ENCODE results near the gene MLXIP. TPM values are rescaled to one million over a fixed set of nuclear protein-coding genes. Genes with fewer than 3 reads are reported as not detected.

Gene MLXIP
- total RNA-seq, 4 donors from 2014 or later, result 19.8 to 37.1 (median 21.4) TPM

GRCh38 chr12:122189626-122190475 lies 111.3 kb downstream of the MLXIP start:
- no peak for TF ChIP-seq CTCF (IDR thresholded peaks at IDR 0.05; ENCODE audit: low read depth)

GRCh38 chr12:122190842-122191668 lies 112.5 kb downstream of the MLXIP start:
- no peak for TF ChIP-seq CTCF (IDR thresholded peaks at IDR 0.05; ENCODE audit: low read depth)

- TF ChIP-seq CTCF (IDR thresholded peaks at IDR 0.05; ENCODE audit: low read depth), result no peak
Observed at GRCh38 chr12:122192441-122192840, 113.9 kb downstream of the MLXIP start.

- no peak for TF ChIP-seq CTCF (IDR thresholded peaks at IDR 0.05; ENCODE audit: low read depth)
Observed at GRCh38 chr12:122194804-122195203, 116.2 kb downstream of the MLXIP start.

GRCh38 chr12:122195405-122195804 lies 116.8 kb downstream of the MLXIP start:
- no peak for TF ChIP-seq CTCF (IDR thresholded peaks at IDR 0.05; ENCODE audit: low read depth)

Other genes with a start within 250 kb of the MLXIP start
- gene HPD, start 219.9 kb upstream of the MLXIP start, total RNA-seq, result under 1 TPM; 0.34 to 0.94 (median 0.74) TPM
- gene PSMD9, start 190.0 kb upstream of the MLXIP start, total RNA-seq, result 10 to 100 TPM; 31.1 to 92.7 (median 61.1) TPM
- 10 to 100 TPM in 2 of 4 donors, 1 to 10 TPM in 2; 4.6 to 18.5 (median 9.6) TPM for gene CFAP251, start 160.2 kb upstream of the MLXIP start, total RNA-seq
- 1 to 10 TPM; 2.1 to 7.3 (median 3.7) TPM for gene BCL7A, start 56.9 kb upstream of the MLXIP start, total RNA-seq
- not detected for gene IL31, start 95.5 kb downstream of the MLXIP start, total RNA-seq
- gene LRRC43, start 104.4 kb downstream of the MLXIP start, total RNA-seq, result 1 to 10 TPM in 3 of 4 donors, under 1 TPM in 1; 0.65 to 1.5 (median 1.4) TPM
- not detected for gene B3GNT4, start 125.0 kb downstream of the MLXIP start, total RNA-seq
- gene DIABLO, start 147.3 kb downstream of the MLXIP start, total RNA-seq, result 10 to 100 TPM; 25.2 to 38.3 (median 32.0) TPM
- gene VPS33A, start 187.7 kb downstream of the MLXIP start, total RNA-seq, result 10 to 100 TPM; 13.0 to 18.6 (median 15.4) TPM